ENCODE data around the gene KCNE4. TPM values are rescaled to one million over a fixed set of nuclear protein-coding genes. Genes with fewer than 3 reads are reported as not detected.

KCNE4 gene
- total and polyA plus RNA-seq, 2 donors (not counting 1 experiment from before 2014, with no cell fraction given): not detected

DNA sequence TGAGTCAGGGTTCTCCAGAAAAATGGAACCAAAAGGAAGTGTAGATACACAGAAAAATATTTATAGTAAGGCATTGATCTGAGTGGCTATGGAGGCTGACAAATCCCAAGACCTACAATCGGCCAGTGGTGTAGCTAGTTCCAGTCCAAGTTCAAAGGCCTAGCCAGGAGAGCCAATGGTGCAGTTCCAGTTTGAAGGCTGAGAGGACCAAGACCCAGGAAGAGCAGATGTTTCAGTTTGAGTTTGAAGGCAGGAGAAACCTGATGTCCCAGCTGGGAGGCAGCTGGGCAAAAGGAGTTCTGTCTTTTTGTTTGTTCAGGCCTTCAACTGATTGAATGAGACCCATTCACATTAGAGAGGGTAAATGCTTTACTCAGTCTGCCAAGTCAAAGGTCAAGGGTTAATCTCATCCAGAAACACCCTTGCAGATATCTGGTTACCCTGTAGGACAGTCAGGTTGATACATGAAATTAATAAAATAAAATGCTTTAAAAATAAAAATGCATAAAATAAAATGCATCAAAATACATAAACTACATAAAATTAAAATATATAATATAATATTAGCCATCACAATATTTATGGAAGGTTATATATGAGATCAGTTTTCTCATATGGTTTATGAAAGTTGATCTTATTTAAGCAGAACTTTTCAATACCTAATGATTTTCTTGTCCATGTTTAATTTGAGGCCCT lies 38.7 kb downstream of the KCNE4 start:
- no peak overlapping the region for H3K4me2 ChIP-seq (replicated peaks; ENCODE audit: low read depth, low read length, poor library complexity, severe bottlenecking)
- no peaks in the 10 kb centered on the region for H4K20me1 ChIP-seq (ENCODE audit: control insufficient read depth, insufficient read depth, low read length, poor library complexity, severe bottlenecking)
- WGBS (ENCODE audit: insufficient coverage): 88% methylated on average over 1 of the region's 1 CpG
- H3K27ac ChIP-seq (ENCODE audit: low read length in 2 of 2): no peak overlapping the region
- Mint-ChIP-seq H3K4me1 (no peaks in the 10 kb centered on the region), H3K27me3 (no peaks in the 10 kb centered on the region), H3K27ac (no peak overlapping the region), H3K9me3 (ENCODE audit: insufficient read depth) (no peaks in the 10 kb centered on the region), H3K4me3 (no peak overlapping the region)
- no peaks in the 10 kb centered on the region for H3K27me3 ChIP-seq (replicated peaks in 1 of 4; ENCODE audit: control extremely low read depth in 1 of 4, control insufficient read depth in 3 of 4, insufficient read depth in 4 of 4, low read length in 3 of 4)
- DNase-seq (no peak), ATAC-seq (ENCODE audit: low read depth) (no peak)
- H3K36me3 ChIP-seq (replicated peaks in 1 of 2; ENCODE audit: control extremely low read depth in 1 of 2, control insufficient read depth in 1 of 2, extremely low read depth in 1 of 2, insufficient read depth in 2 of 2, low read length in 1 of 2): no peaks in the 10 kb centered on the region
- H3K9ac ChIP-seq (ENCODE audit: low read length): no peak overlapping the region
- no peaks in the 10 kb centered on the region for H3K9me3 ChIP-seq (ENCODE audit: control extremely low read depth in 1 of 3, control insufficient read depth in 2 of 3, insufficient read depth in 1 of 3, low read length in 2 of 3)
- H2AFZ ChIP-seq (ENCODE audit: insufficient read depth, low read depth, low read length, poor library complexity, severe bottlenecking): no peak overlapping the region
- CTCF ChIA-PET: no interaction called here
- no peaks in the 10 kb centered on the region for H3K79me2 ChIP-seq (ENCODE audit: control insufficient read depth, insufficient read depth, low read length)
- intact Hi-C loops (cut with micrococcal nuclease): no loop called here
- no peaks in the 10 kb centered on the region for H3K4me1 ChIP-seq (ENCODE audit: control insufficient read depth in 2 of 2, insufficient read depth in 2 of 2, low read length in 2 of 2)
- no peak overlapping the region for H3K4me3 ChIP-seq (ENCODE audit: control extremely low read depth in 1 of 5, extremely low read depth in 1 of 5, insufficient read depth in 1 of 5, low read depth in 2 of 5, low read length in 4 of 5)
- POLR2A ChIA-PET: no interaction called here
- TF ChIP-seq, protein P1, sequence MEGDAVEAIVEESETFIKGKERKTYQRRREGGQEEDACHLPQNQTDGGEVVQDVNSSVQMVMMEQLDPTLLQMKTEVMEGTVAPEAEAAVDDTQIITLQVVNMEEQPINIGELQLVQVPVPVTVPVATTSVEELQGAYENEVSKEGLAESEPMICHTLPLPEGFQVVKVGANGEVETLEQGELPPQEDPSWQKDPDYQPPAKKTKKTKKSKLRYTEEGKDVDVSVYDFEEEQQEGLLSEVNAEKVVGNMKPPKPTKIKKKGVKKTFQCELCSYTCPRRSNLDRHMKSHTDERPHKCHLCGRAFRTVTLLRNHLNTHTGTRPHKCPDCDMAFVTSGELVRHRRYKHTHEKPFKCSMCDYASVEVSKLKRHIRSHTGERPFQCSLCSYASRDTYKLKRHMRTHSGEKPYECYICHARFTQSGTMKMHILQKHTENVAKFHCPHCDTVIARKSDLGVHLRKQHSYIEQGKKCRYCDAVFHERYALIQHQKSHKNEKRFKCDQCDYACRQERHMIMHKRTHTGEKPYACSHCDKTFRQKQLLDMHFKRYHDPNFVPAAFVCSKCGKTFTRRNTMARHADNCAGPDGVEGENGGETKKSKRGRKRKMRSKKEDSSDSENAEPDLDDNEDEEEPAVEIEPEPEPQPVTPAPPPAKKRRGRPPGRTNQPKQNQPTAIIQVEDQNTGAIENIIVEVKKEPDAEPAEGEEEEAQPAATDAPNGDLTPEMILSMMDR (IDR thresholded peaks at IDR 0.05): no peak
- no peak for TF ChIP-seq EZH2 (IDR thresholded peaks at IDR 0.05; ENCODE audit: borderline replicate concordance, insufficient read depth, low read depth, low read length, poor library complexity, severe bottlenecking)

DNA sequence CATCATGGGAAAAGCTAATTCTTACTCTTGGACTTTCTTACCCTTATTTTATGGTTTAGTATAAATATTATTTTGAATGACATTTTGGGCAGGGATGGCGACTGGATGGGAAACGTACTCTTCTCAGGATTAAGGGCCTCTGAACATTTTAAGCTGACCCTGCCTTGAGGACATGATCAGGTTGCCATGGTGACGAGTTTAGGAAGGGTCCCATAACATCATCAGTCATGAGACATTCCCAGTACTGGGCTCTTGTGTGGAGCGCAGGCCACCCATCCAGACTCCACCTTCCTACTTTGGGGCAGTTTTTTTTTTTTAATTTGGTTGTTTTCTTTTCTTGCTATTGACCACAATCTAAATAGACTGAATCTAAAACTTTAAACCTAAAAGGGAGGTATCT lies 40.7 kb downstream of the KCNE4 start:
- TF ChIP-seq EZH2 (IDR thresholded peaks at IDR 0.05; ENCODE audit: borderline replicate concordance, insufficient read depth, low read depth, low read length, poor library complexity, severe bottlenecking): no peak
- TF ChIP-seq, protein P1 (IDR thresholded peaks at IDR 0.05): no peak

More for the DNA sequence above, 40.7 kb downstream of the KCNE4 start:
- no peaks in the 10 kb centered on the region for H3K27me3 ChIP-seq (replicated peaks in 1 of 4; ENCODE audit: control extremely low read depth in 1 of 4, control insufficient read depth in 3 of 4, insufficient read depth in 4 of 4, low read length in 3 of 4)
- ChIA-PET POLR2A (no interaction called here), CTCF (no interaction called here)
- H3K79me2 ChIP-seq (ENCODE audit: control insufficient read depth, insufficient read depth, low read length): no peaks in the 10 kb centered on the region
- H4K20me1 ChIP-seq (ENCODE audit: control insufficient read depth, insufficient read depth, low read length, poor library complexity, severe bottlenecking): no peaks in the 10 kb centered on the region
- no peak overlapping the region for H3K4me3 ChIP-seq (ENCODE audit: control extremely low read depth in 1 of 5, extremely low read depth in 1 of 5, insufficient read depth in 1 of 5, low read depth in 2 of 5, low read length in 4 of 5)
- no peaks in the 10 kb centered on the region for H3K4me1 Mint-ChIP-seq
- H3K36me3 ChIP-seq (replicated peaks in 1 of 2; ENCODE audit: control extremely low read depth in 1 of 2, control insufficient read depth in 1 of 2, extremely low read depth in 1 of 2, insufficient read depth in 2 of 2, low read length in 1 of 2): no peaks in the 10 kb centered on the region
- WGBS (ENCODE audit: insufficient coverage): 88% methylated on average over 1 of the region's 4 CpGs
- no peaks in the 10 kb centered on the region for H3K9me3 Mint-ChIP-seq (ENCODE audit: insufficient read depth)
- no peaks in the 10 kb centered on the region for H3K9me3 ChIP-seq (ENCODE audit: control extremely low read depth in 1 of 3, control insufficient read depth in 2 of 3, insufficient read depth in 1 of 3, low read length in 2 of 3)
- ATAC-seq (ENCODE audit: low read depth) (no peak), DNase-seq (no peak)
- H3K4me2 ChIP-seq (replicated peaks; ENCODE audit: low read depth, low read length, poor library complexity, severe bottlenecking): no peak overlapping the region
- no peaks in the 10 kb centered on the region for H3K4me1 ChIP-seq (ENCODE audit: control insufficient read depth in 2 of 2, insufficient read depth in 2 of 2, low read length in 2 of 2)
- intact Hi-C loops (cut with micrococcal nuclease): no loop called here
- no peak overlapping the region for H2AFZ ChIP-seq (ENCODE audit: insufficient read depth, low read depth, low read length, poor library complexity, severe bottlenecking)
- no peak overlapping the region for H3K27ac Mint-ChIP-seq
- H3K4me3 Mint-ChIP-seq: no peak overlapping the region
- no peaks in the 10 kb centered on the region for H3K27me3 Mint-ChIP-seq
- no peak overlapping the region for H3K9ac ChIP-seq (ENCODE audit: low read length)
- no peak overlapping the region for H3K27ac ChIP-seq (ENCODE audit: low read length in 2 of 2)
